MM.1S (cell line): ENCODE measurements around the gene BPTF.

ENCODE experiments used
- DNase-seq: peaks from one replicate; pipeline ENCODE4 v3.0.0-alpha.2; 2015
- H2AFZ ChIP-seq: fragments of 300-600 bp; sonication (generic); 2 replicates; pipeline ENCODE4 v1.6.0; 2016; ENCODE audit warnings: antibody characterized with exemption, low read length
- H3F3A ChIP-seq: fragments of 300-600 bp; sonication (generic); 2 replicates; pipeline ENCODE4 v1.6.1; 2016; ENCODE audit warnings: mild to moderate bottlenecking, antibody characterized with exemption, low read length, moderate library complexity, mixed read lengths; ENCODE audit not compliant: insufficient read depth
- H3K27ac ChIP-seq: fragments of 300-600 bp; sonication (generic); 2 replicates; pipeline ENCODE4 v1.5.1; 2016; ENCODE audit warnings: mild to moderate bottlenecking, low read length
- H3K27me3 ChIP-seq: fragments of 300-600 bp; sonication (generic); replicated peaks from 2 replicates; pipeline ENCODE4 v1.6.0; 2016; ENCODE audit warnings: low read length; ENCODE audit not compliant: insufficient read depth
- H3K36me3 ChIP-seq: fragments of 300-600 bp; sonication (generic); replicated peaks from 2 replicates; pipeline ENCODE4 v1.6.1; 2016; ENCODE audit warnings: mild to moderate bottlenecking, low read length, mixed read lengths; ENCODE audit not compliant: insufficient read depth
- H3K4me1 ChIP-seq: fragments of 300-600 bp; sonication (generic); 2 replicates; pipeline ENCODE4 v1.6.1; 2016; ENCODE audit warnings: low read length, mixed read lengths
- H3K4me2 ChIP-seq: fragments of 300-600 bp; sonication (generic); 2 replicates; pipeline ENCODE4 v1.6.0; 2016; ENCODE audit warnings: low read depth, low read length
- H3K4me3 ChIP-seq: fragments of 300-600 bp; sonication (generic); 2 replicates; pipeline ENCODE4 v1.5.1; 2016; ENCODE audit warnings: low read length, mixed read lengths
- H3K79me2 ChIP-seq: fragments of 300-600 bp; sonication (generic); 2 replicates; pipeline ENCODE4 v1.6.1; 2016; ENCODE audit warnings: mixed run types, low read length, mixed read lengths
- H3K9ac ChIP-seq: fragments of 300-600 bp; sonication (generic); 2 replicates; pipeline ENCODE4 v1.6.1; 2016; ENCODE audit warnings: low read length, mixed read lengths
- H3K9me2 ChIP-seq: fragments of 300-600 bp; sonication (generic); replicated peaks from 2 replicates; pipeline ENCODE4 v1.6.1; 2016; ENCODE audit warnings: mild to moderate bottlenecking, low read length, mixed read lengths; ENCODE audit not compliant: insufficient read depth
- H3K9me3 ChIP-seq: fragments of 300-600 bp; sonication (generic); replicated peaks from 2 replicates; pipeline ENCODE4 v1.6.1; 2016; ENCODE audit warnings: mild to moderate bottlenecking, low read length, mixed read lengths; ENCODE audit not compliant: insufficient read depth
- H4K20me1 ChIP-seq: fragments of 300-600 bp; sonication (generic); 2 replicates; pipeline ENCODE4 v1.6.1; 2016; ENCODE audit warnings: mild to moderate bottlenecking, low read length, moderate library complexity, mixed read lengths; ENCODE audit not compliant: insufficient read depth
- CTCF ChIP-seq: fragments of 300-600 bp; sonication (generic); IDR thresholded peaks from 2 replicates; pipeline ENCODE4 v1.5.1; 2016; ENCODE audit warnings: antibody characterized with exemption, low read length, mixed read lengths
- EZH2 ChIP-seq: fragments of 300-600 bp; sonication (generic); optimal IDR thresholded peaks from 2 replicates; pipeline ENCODE3; 2017; ENCODE audit warnings: low read depth, mild to moderate bottlenecking, antibody characterized with exemption, low read length, mixed read lengths
- EZH2phosphoT487 ChIP-seq: fragments of 300-600 bp; sonication (generic); IDR thresholded peaks from 2 replicates; pipeline ENCODE4 v1.6.1; 2018; ENCODE audit warnings: antibody characterized with exemption, low read length

The BPTF gene

GRCh38 chr17:67824735-67825626, at the start of gene BPTF:
Gene BPTF, plus strand, starts transcription at chr17:67825503. Its CDS starts 222 bp downstream, at chr17:67825725.
- H2AFZ ChIP-seq = peak within 1 kb of the TSS; percentile 96
- peak; percentile 94 for DNase-seq
- no peaks in the 10 kb centered on the region for H3K36me3 ChIP-seq
- H3F3A ChIP-seq = no peaks in the 10 kb centered on the region
- peak within 1 kb of the TSS; percentile 66 for H3K9ac ChIP-seq
- no peaks in the 10 kb centered on the region for H3K9me2 ChIP-seq
- peak within 1 kb of the TSS; percentile 18; the same call in 1 of the 2 replicates for H3K27ac ChIP-seq
- no peaks in the 10 kb centered on the region for H3K9me3 ChIP-seq
- H3K4me3 ChIP-seq = peak within 1 kb of the TSS; percentile 90
- H3K4me2 ChIP-seq = peak within 1 kb of the TSS; percentile 97
- no peaks in the 10 kb centered on the region for H3K27me3 ChIP-seq
- no peaks in the 10 kb centered on the region for H3K4me1 ChIP-seq
- no peaks in the 10 kb centered on the region for H4K20me1 ChIP-seq
- TF ChIP-seq CTCF (peak; percentile 83), EZH2phosphoT487 (no peak), EZH2 (no peak)
- peaks cover 41% of the 10 kb centered on the region for H3K79me2 ChIP-seq

GRCh38 chr17:67779098-67779672, 46.1 kb upstream of the BPTF start:
- no peak overlapping the region for H3K9ac ChIP-seq
- no peaks in the 10 kb centered on the region for H3K27me3 ChIP-seq
- H4K20me1 ChIP-seq = no peaks in the 10 kb centered on the region
- no peak overlapping the region for H3K27ac ChIP-seq
- H3K4me1 ChIP-seq = no peaks in the 10 kb centered on the region
- no peaks in the 10 kb centered on the region for H3K36me3 ChIP-seq
- no peak for TF ChIP-seq EZH2
- no peak for TF ChIP-seq EZH2phosphoT487
- peak; percentile 50 for TF ChIP-seq CTCF
- no peaks in the 10 kb centered on the region for H3F3A ChIP-seq
- peak overlapping the region; percentile 66 for H2AFZ ChIP-seq
- DNase-seq = peak; percentile 16
- H3K9me2 ChIP-seq = no peaks in the 10 kb centered on the region
- no peak overlapping the region for H3K4me3 ChIP-seq
- H3K79me2 ChIP-seq = no peaks in the 10 kb centered on the region
- H3K4me2 ChIP-seq = no peak overlapping the region
- no peaks in the 10 kb centered on the region for H3K9me3 ChIP-seq

- Histone ChIP-seq H3K9me3 (no peaks in the 10 kb centered on the region), H3K36me3 (no peaks in the 10 kb centered on the region), H3K27me3 (no peaks in the 10 kb centered on the region), H3K4me1 (no peaks in the 10 kb centered on the region), H3K4me3 (no peak overlapping the region), H3K9me2 (no peaks in the 10 kb centered on the region), H3K27ac (no peak overlapping the region), H3F3A (no peaks in the 10 kb centered on the region), H3K79me2 (no peaks in the 10 kb centered on the region), H4K20me1 (no peaks in the 10 kb centered on the region), H3K9ac (no peak overlapping the region), H2AFZ (no peak overlapping the region), H3K4me2 (no peak overlapping the region)
- DNase-seq = no peak
- TF ChIP-seq CTCF = no peak
- TF ChIP-seq EZH2 = no peak
- TF ChIP-seq EZH2phosphoT487 = no peak
These were observed 40.8 kb upstream of the BPTF start for GRCh38 chr17:67784364-67785121.
